BJ (cell line): Measurements from ENCODE around the gene FNDC3B. TPM values are rescaled to one million over a fixed set of nuclear protein-coding genes. Genes with fewer than 3 reads are reported as not detected.

ENCODE experiments used
- CTCF ChIA-PET: fragments of 350-600 bp; formaldehyde crosslinking; extraction: SDS; loops from one replicate; lab custom pipeline; 2021; ENCODE audit warnings: antibody characterized with exemption, inconsistent platforms; lab: Yijun Ruan, JAX
- POLR2A ChIA-PET: fragments of 300-600 bp; sonication (Branson Sonifier 250); formaldehyde crosslinking; extraction: SDS; loops from one replicate; lab custom pipeline; 2021; ENCODE audit warnings: antibody characterized with exemption; lab: Charles Lee
- DNase-seq: peaks from one replicate; pipeline ENCODE4 v3.0.0-alpha.2; 2011; ENCODE audit warnings: low read depth
- H3K27me3 ChIP-seq: 2 replicates; pipeline ENCODE4 v1.6.0; 2011; ENCODE audit warnings: low read length; ENCODE audit not compliant: control insufficient read depth, insufficient read depth
- H3K36me3 ChIP-seq: 2 replicates; pipeline ENCODE4 v1.5.1; 2011; ENCODE audit warnings: low read length; ENCODE audit not compliant: control insufficient read depth, insufficient read depth
- H3K4me3 ChIP-seq: 2 replicates; pipeline ENCODE4 v1.5.1; 2011; ENCODE audit warnings: low read depth, mild to moderate bottlenecking, control low read depth, low read length
- CTCF ChIP-seq: IDR thresholded peaks from 2 replicates; pipeline ENCODE4 v1.5.1; 2011; ENCODE audit warnings: low read depth, mild to moderate bottlenecking, control low read depth, inconsistent platforms, low read length, moderate library complexity; ENCODE audit not compliant: insufficient read depth
- polyA plus RNA-seq: library from polyadenylated mRNA; depleted of rRNA; stranded (reverse); fragments of >200 nt; gene quantifications from 2 replicates; pipeline ENCODE4 v1.2.3, GENCODE V29; 2011

FNDC3B gene
- polyA plus RNA-seq, 1 experiment = 28.6 TPM

- Histone ChIP-seq H3K4me3 (no peak overlapping the region), H3K27me3 (no peaks in the 10 kb centered on the region), H3K36me3 (peaks cover 7% of the 10 kb centered on the region)
- CTCF ChIA-PET = no interaction called here
- POLR2A ChIA-PET = interaction anchor here (0.6 kb wide), 1 partner anchor 15 kb away, joined by 3 read pairs; no protein-coding TSS in a partner anchor
- no peak for DNase-seq
- no peak for TF ChIP-seq CTCF
These were observed 221.7 kb downstream of the FNDC3B start for GRCh38 chr3:172261054-172261453.

GRCh38 chr3:172262991-172263608, 223.7 kb downstream of the FNDC3B start:
- ChIA-PET POLR2A (no interaction called here), CTCF (interaction anchor here (0.6 kb wide), 1 partner anchor 76 kb away, joined by 3 read pairs; no protein-coding TSS in a partner anchor)
- Histone ChIP-seq H3K27me3 (no peaks in the 10 kb centered on the region), H3K4me3 (no peak overlapping the region), H3K36me3 (peaks cover 11% of the 10 kb centered on the region)
- no peak for DNase-seq
- no peak for TF ChIP-seq CTCF

GRCh38 chr3:172263781-172264486, 224.6 kb downstream of the FNDC3B start:
- ChIA-PET POLR2A (no interaction called here), CTCF (no interaction called here)
- Histone ChIP-seq H3K27me3 (no peaks in the 10 kb centered on the region), H3K4me3 (no peak overlapping the region), H3K36me3 (peaks cover 11% of the 10 kb centered on the region)
- TF ChIP-seq CTCF = no peak
- no peak for DNase-seq

GRCh38 chr3:172266103-172266502, 226.7 kb downstream of the FNDC3B start:
- Histone ChIP-seq H3K27me3 (no peaks in the 10 kb centered on the region), H3K36me3 (peaks cover 12% of the 10 kb centered on the region), H3K4me3 (no peak overlapping the region)
- ChIA-PET CTCF (no interaction called here), POLR2A (no interaction called here)
- DNase-seq = no peak
- TF ChIP-seq CTCF = no peak

- no peak for TF ChIP-seq CTCF
- POLR2A ChIA-PET = no interaction called here
- H3K4me3 ChIP-seq = no peak overlapping the region
- H3K27me3 ChIP-seq = no peaks in the 10 kb centered on the region
- CTCF ChIA-PET = no interaction called here
- peaks cover 7% of the 10 kb centered on the region for H3K36me3 ChIP-seq
- no peak for DNase-seq
These were observed 229.0 kb downstream of the FNDC3B start for GRCh38 chr3:172268425-172268824.
